ENCODE results near the gene BTBD10. TPM values are rescaled to one million over a fixed set of nuclear protein-coding genes. Genes with fewer than 3 reads are reported as not detected.

BTBD10 gene
- total and polyA plus RNA-seq, 2 donors (not counting 1 experiment from before 2014, with no cell fraction given) = 40.2 to 83.9 TPM

DNA sequence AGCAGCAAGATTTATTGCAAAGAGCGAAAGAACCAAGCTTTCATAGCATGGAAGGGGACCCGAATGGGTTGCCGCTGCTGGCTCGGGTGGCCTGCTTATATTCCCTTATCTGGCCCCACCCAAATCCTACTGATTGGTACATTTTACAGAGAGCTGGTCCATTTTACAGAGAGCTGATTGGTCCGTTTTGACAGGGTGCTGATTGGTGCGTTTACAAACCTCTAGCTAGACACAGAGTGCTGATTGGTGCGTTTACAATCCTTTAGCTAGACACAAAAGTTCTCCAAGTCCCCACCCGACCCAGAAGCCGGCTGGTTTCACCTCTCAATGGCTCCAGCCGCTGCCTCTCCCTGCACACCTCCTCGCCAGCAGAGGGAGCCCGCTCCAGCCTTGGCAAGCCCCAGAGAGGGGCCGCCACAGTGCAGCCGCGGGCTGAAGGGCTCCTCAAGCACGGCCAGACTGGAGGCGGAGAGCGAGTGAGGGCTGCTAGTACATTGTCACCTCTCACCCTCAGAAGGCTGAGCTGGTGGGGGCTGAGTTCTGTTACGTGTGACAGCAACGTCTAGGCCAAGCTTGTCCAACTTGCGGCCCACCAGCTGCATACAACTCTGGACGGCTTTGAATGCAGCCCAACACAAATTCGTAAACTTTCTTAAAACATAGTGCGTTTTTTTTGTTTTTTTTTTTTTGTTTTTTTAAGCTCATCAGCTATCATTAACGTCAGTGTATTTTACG is 24.1 kb upstream of the BTBD10 start:
- TF ChIP-seq, protein P1, sequence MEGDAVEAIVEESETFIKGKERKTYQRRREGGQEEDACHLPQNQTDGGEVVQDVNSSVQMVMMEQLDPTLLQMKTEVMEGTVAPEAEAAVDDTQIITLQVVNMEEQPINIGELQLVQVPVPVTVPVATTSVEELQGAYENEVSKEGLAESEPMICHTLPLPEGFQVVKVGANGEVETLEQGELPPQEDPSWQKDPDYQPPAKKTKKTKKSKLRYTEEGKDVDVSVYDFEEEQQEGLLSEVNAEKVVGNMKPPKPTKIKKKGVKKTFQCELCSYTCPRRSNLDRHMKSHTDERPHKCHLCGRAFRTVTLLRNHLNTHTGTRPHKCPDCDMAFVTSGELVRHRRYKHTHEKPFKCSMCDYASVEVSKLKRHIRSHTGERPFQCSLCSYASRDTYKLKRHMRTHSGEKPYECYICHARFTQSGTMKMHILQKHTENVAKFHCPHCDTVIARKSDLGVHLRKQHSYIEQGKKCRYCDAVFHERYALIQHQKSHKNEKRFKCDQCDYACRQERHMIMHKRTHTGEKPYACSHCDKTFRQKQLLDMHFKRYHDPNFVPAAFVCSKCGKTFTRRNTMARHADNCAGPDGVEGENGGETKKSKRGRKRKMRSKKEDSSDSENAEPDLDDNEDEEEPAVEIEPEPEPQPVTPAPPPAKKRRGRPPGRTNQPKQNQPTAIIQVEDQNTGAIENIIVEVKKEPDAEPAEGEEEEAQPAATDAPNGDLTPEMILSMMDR (conservative IDR thresholded peaks at IDR 0.05 in 1 of 2, IDR thresholded peaks at IDR 0.05 in 1 of 2; ENCODE audit: low read depth in 1 of 2, low read length in 2 of 2) = peak; percentile 21 to 25
- TF ChIP-seq EZH2 (IDR thresholded peaks at IDR 0.05; ENCODE audit: low read length, missing control alignments) = no peak
- H3K36me3 ChIP-seq (ENCODE audit: control insufficient read depth, insufficient read depth, low read length) = no peaks in the 10 kb centered on the region
- no peak overlapping the region for H3K27ac ChIP-seq (ENCODE audit: insufficient read depth, low read length)
- no peak overlapping the region for H3K9ac ChIP-seq (ENCODE audit: insufficient read depth, low read length)
- no peak overlapping the region for H3K4me2 ChIP-seq (ENCODE audit: extremely low read depth, insufficient read depth, low read length)
- H3K79me2 ChIP-seq (ENCODE audit: control insufficient read depth, insufficient read depth, low read length) = no peaks in the 10 kb centered on the region
- H3K4me1 ChIP-seq (ENCODE audit: control insufficient read depth, extremely low read depth, insufficient read depth, low read length) = no peaks in the 10 kb centered on the region
- peak overlapping the region in 2 of 4 experiments; percentile 18 to 30 for H3K4me3 ChIP-seq (replicated peaks in 1 of 4; ENCODE audit: control extremely low read depth in 1 of 4, insufficient read depth in 1 of 4, low read depth in 3 of 4, low read length in 4 of 4)
- DNase-seq (ENCODE audit: low read depth in 2 of 2) = peak in 1 of 2 donors; percentile 9
- no peaks in the 10 kb centered on the region for H3K27me3 ChIP-seq (ENCODE audit: control insufficient read depth, insufficient read depth, low read length)
- no peaks in the 10 kb centered on the region for H4K20me1 ChIP-seq (ENCODE audit: control insufficient read depth, extremely low read depth, insufficient read depth, low read length)
- H3K9me3 ChIP-seq (ENCODE audit: control insufficient read depth, insufficient read depth, low read depth, low read length) = no peaks in the 10 kb centered on the region
- no peak overlapping the region for H2AFZ ChIP-seq (ENCODE audit: low read length)

DNA sequence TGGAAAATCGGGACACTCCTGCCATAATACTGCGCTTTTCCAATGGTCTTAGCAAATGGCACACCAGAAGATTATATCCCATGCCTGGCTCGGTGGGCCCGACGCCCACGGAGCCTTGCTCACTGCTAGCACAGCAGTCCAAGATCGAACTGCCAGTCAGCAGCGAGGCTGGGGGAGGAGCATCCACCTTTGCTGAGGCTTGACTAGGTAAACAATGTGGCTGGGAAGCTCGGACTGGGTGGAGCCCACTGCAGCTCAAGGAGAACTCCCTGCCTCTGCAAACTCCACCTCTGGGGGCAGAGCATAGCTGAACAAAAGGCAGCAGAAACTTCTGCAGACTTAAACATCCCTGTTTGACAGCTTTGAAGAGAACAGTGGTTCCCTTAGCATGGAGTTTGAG is 17.2 kb upstream of the BTBD10 start:
- no peaks in the 10 kb centered on the region for H4K20me1 ChIP-seq (ENCODE audit: control insufficient read depth, extremely low read depth, insufficient read depth, low read length)
- no peaks in the 10 kb centered on the region for H3K36me3 ChIP-seq (ENCODE audit: control insufficient read depth, insufficient read depth, low read length)
- H3K79me2 ChIP-seq (ENCODE audit: control insufficient read depth, insufficient read depth, low read length) = no peaks in the 10 kb centered on the region
- no peak overlapping the region for H3K4me3 ChIP-seq (replicated peaks in 1 of 4; ENCODE audit: control extremely low read depth in 1 of 4, insufficient read depth in 1 of 4, low read depth in 3 of 4, low read length in 4 of 4)
- DNase-seq (ENCODE audit: low read depth in 2 of 2) = no peak
- peaks cover 3% of the 10 kb centered on the region for H3K27me3 ChIP-seq (ENCODE audit: control insufficient read depth, insufficient read depth, low read length)
- H2AFZ ChIP-seq (ENCODE audit: low read length) = no peak overlapping the region
- no peak overlapping the region for H3K9ac ChIP-seq (ENCODE audit: insufficient read depth, low read length)
- no peak overlapping the region for H3K4me2 ChIP-seq (ENCODE audit: extremely low read depth, insufficient read depth, low read length)
- H3K9me3 ChIP-seq (ENCODE audit: control insufficient read depth, insufficient read depth, low read depth, low read length) = no peaks in the 10 kb centered on the region
- no peaks in the 10 kb centered on the region for H3K4me1 ChIP-seq (ENCODE audit: control insufficient read depth, extremely low read depth, insufficient read depth, low read length)
- TF ChIP-seq, protein P1 (conservative IDR thresholded peaks at IDR 0.05 in 1 of 2, IDR thresholded peaks at IDR 0.05 in 1 of 2; ENCODE audit: low read depth in 1 of 2, low read length in 2 of 2) = no peak
- TF ChIP-seq EZH2 (IDR thresholded peaks at IDR 0.05; ENCODE audit: low read length, missing control alignments) = no peak
- no peak overlapping the region for H3K27ac ChIP-seq (ENCODE audit: insufficient read depth, low read length)

DNA sequence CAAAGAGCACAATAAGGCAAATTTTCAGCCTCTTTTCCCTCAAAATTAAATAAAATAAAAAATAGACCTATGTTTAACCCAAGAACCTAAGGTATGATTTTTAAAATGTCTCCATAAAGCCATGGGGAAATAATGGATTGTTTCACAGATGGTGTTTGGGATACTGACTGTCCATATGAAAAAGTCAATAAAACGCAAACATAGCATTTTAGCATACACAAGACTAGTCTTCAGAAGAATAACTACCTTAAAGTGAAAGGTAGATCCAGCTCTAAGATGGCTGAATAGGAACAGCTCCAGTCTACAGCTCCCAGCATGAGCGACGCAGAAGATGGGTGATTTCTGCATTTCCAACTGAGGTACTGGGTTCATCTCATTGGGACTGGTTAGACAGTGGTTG is 16.7 kb upstream of the BTBD10 start:
- Histone ChIP-seq H2AFZ (ENCODE audit: low read length) (no peak overlapping the region), H3K79me2 (ENCODE audit: control insufficient read depth, insufficient read depth, low read length) (no peaks in the 10 kb centered on the region), H3K36me3 (ENCODE audit: control insufficient read depth, insufficient read depth, low read length) (no peaks in the 10 kb centered on the region), H3K4me1 (ENCODE audit: control insufficient read depth, extremely low read depth, insufficient read depth, low read length) (no peaks in the 10 kb centered on the region), H3K27ac (ENCODE audit: insufficient read depth, low read length) (no peak overlapping the region), H3K27me3 (ENCODE audit: control insufficient read depth, insufficient read depth, low read length) (peaks cover 3% of the 10 kb centered on the region), H3K9ac (ENCODE audit: insufficient read depth, low read length) (no peak overlapping the region), H3K4me3 (replicated peaks in 1 of 4; ENCODE audit: control extremely low read depth in 1 of 4, insufficient read depth in 1 of 4, low read depth in 3 of 4, low read length in 4 of 4) (no peak overlapping the region), H3K9me3 (ENCODE audit: control insufficient read depth, insufficient read depth, low read depth, low read length) (no peaks in the 10 kb centered on the region), H3K4me2 (ENCODE audit: extremely low read depth, insufficient read depth, low read length) (no peak overlapping the region), H4K20me1 (ENCODE audit: control insufficient read depth, extremely low read depth, insufficient read depth, low read length) (no peaks in the 10 kb centered on the region)
- DNase-seq (ENCODE audit: low read depth in 2 of 2) = no peak
- no peak for TF ChIP-seq EZH2 (IDR thresholded peaks at IDR 0.05; ENCODE audit: low read length, missing control alignments)
- TF ChIP-seq, protein P1 (conservative IDR thresholded peaks at IDR 0.05 in 1 of 2, IDR thresholded peaks at IDR 0.05 in 1 of 2; ENCODE audit: low read depth in 1 of 2, low read length in 2 of 2) = no peak
